ENCODE measurements around the gene TFR2.

The TFR2 gene

DNA sequence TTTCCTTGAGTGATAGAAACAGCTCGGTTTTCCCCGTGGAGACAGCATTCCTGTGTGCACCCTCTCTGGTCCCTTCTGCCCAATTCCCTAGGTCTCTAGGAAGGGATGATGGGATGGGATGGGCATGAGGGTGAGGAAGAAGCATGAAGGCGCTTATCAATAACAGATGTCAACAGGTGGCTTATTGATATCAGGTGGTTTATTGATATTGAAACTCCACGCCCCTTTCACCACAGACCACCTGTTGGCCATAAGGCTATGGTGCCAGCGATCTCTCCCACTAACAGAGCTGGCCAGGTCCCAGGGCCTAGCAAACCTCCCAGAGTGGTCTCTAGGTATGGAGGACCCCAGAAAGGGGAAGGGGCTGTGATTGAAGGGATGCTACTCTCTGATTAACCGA is 21.1 kb downstream of the TFR2 start:
- TF ChIP-seq GATA2 (IDR thresholded peaks at IDR 0.05; ENCODE audit: low read depth, low read length) (no peak), GATA3 (IDR thresholded peaks at IDR 0.05; ENCODE audit: low read depth, low read length) (no peak)

DNA sequence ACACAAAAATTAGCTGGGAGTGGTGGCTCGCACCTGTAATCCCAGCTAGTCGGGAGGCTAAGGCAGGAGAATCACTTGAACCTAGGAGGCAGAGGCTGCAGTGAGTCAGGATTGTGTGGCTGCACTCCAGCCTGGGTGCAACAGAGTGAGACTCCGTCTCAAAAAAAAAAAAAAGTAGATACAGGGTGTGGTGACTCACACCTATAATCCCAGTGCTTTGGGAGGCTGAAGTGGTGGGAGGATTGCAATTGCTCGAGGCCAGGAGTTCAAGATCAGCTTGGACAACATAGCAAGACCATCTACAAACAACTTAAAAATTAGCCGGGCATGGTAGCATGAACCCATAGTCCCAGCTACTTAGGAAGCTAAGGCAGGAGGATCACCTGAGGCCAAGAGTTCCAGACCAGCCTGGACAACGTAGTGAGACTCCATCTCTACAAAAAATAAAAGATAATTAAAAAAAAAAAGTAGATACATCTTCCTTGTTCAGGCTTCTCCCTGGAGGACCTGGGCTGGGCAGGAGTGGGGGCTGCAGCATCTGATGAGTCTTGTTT is 27.0 kb downstream of the TFR2 start:
- TF ChIP-seq GATA3 (IDR thresholded peaks at IDR 0.05; ENCODE audit: low read depth, low read length) (no peak), GATA2 (IDR thresholded peaks at IDR 0.05; ENCODE audit: low read depth, low read length) (no peak)

DNA sequence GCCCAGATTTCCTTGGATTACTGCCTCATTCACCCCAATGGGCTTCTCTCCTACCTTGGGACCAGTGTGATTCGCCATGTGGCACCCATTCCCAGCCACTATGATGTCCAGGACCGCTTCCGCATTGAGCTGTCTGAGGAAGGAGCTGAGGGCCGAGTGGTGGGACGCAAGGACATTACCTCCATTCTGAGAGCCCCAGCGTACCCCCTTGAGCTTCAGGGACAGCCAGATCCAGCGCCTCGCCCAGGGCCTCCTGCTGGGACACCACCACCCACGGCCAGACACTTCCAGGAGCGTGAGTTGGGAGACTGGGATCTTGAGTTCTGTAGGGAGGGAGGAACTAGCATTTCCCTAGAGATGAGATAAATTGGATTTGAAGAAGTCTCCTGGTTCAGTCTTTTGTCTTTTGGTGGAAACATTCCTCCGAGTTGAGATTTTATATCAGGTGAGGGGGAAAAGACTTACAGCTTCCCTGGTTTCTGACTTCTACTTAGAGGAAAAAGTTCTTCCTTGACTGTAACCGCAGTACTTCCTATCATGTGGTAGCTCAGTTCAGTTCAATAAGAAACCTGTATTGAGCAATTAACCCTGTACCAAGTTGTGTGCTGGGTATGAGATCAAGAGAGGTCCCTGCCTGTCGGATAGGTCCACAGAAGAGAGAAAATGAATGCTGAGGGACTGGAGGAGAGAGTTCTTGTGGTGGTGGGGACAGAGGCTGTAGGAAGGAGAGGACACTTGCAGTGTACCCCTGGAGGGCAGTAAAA is 27.8 kb downstream of the TFR2 start:
- no peak for TF ChIP-seq GATA2 (IDR thresholded peaks at IDR 0.05; ENCODE audit: low read depth, low read length)
- TF ChIP-seq GATA3 (IDR thresholded peaks at IDR 0.05; ENCODE audit: low read depth, low read length) = no peak

DNA sequence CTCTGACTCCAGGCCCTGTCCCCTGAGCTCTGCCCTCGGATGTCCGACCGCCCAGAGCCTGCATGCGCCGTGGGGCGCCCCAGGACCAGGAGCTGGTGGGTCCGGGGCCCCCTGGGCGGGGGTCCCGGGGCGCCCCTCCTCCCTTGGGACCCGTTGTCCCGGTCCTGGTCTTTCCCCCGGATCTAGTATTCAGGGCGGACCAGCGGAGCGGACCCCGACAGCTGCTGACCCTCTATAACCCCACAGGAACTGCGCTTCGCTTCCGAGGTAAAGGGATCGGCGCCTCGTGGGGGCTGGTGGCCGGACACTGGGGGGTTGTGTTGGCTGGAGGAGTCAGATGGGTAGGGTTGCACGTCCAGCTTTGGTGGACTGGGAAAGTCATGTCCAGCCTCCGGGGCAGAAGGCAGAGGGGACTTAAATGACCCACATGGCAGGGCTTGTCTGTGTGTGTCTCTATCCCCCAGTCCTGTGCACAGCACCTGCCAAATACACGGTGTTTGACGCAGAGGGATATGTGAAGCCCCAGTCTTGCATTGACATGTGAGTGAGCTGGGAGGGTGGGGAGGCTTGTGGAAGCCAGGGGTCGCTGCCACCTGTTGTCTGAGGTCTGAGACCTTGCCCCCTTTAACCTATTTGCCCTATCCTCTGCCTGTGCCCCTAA is 28.5 kb downstream of the TFR2 start:
- TF ChIP-seq GATA2 (IDR thresholded peaks at IDR 0.05; ENCODE audit: low read depth, low read length) (no peak), GATA3 (IDR thresholded peaks at IDR 0.05; ENCODE audit: low read depth, low read length) (no peak)

GRCh38 chr7:100611983-100612729 is 29.2 kb downstream of the TFR2 start, which contains the start of gene MOSPD3:
MOSPD3 (plus strand) TSS chr7:100612540; CDS start chr7:100612792, 252 bp downstream.
- TF ChIP-seq GATA2 (IDR thresholded peaks at IDR 0.05; ENCODE audit: low read depth, low read length) (no peak; the same call in 1 of the 2 replicates), GATA3 (IDR thresholded peaks at IDR 0.05; ENCODE audit: low read depth, low read length) (no peak)

GRCh38 chr7:100609958-100610357 is 31.4 kb downstream of the TFR2 start:
- no peak for TF ChIP-seq GATA3 (IDR thresholded peaks at IDR 0.05; ENCODE audit: low read depth, low read length)
- no peak for TF ChIP-seq GATA2 (IDR thresholded peaks at IDR 0.05; ENCODE audit: low read depth, low read length)

DNA sequence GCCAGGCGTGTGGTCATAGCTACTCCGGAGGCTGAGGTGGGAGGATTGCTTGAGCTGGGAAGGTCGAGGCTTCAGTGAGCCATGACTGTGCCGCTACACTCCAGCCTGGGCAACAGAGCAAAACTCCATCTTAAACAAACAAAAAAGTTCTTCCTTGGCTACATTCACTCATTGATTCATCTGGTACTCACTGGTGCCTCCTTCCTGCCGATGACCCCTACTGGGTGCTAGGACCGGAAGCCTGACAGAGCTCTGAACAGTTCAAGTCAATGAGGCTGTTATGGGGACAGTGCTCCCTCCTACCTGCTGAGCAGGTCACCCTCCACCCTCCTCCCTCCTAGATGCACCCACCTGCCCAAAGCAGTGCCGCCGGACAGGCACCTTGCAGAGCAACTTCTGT is 34.2 kb downstream of the TFR2 start:
- TF ChIP-seq GATA3 (IDR thresholded peaks at IDR 0.05; ENCODE audit: low read depth, low read length) = no peak
- no peak for TF ChIP-seq GATA2 (IDR thresholded peaks at IDR 0.05; ENCODE audit: low read depth, low read length)

GRCh38 chr7:100606313-100606712 is 35.0 kb downstream of the TFR2 start:
- TF ChIP-seq GATA3 (IDR thresholded peaks at IDR 0.05; ENCODE audit: low read depth, low read length) (no peak), GATA2 (IDR thresholded peaks at IDR 0.05; ENCODE audit: low read depth, low read length) (no peak)

GRCh38 chr7:100604976-100605911 is 36.1 kb downstream of the TFR2 start:
- TF ChIP-seq GATA3 (IDR thresholded peaks at IDR 0.05; ENCODE audit: low read depth, low read length) = no peak
- no peak for TF ChIP-seq GATA2 (IDR thresholded peaks at IDR 0.05; ENCODE audit: low read depth, low read length)

DNA sequence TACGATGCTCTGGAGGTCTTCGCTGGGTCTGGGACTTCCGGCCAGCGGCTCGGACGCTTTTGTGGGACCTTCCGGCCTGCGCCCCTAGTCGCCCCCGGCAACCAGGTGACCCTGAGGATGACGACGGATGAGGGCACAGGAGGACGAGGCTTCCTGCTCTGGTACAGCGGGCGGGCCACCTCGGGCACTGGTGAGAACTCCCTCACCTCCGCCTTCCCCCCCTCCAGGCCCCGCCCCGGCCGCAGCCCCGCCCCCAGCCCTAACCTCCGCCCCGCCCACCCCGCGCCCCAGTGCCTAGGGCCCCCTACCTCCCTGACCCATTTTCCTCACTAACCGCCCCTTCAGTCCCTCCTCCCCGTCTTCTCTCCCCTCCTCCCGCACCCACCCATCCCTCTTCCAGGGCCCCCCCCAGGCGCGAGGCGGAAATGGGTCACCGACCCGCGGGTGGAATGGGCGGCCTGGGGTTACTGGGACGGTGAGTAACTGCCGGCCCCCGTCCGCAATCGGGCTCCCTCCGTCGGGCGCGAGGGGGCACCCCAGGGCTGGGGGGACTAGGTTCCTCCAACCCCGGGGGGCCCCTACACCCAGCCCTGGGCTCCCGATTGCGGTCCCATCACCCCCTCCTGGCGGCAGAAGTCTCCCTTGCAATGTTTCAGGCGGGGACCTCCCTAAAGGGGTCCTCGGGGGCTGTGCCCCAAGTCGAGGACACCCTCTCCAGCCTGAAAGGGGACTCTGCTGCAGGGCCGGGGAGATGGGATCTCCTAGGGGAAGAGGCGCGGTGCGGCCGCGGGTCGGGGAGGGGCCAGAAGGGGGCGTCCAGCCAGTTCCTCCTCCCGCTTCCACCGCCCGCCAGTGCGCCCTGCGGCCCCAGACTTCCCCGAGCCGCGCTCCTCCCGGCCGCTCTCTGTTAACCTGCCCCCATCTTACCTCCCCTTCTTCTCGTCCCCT is 37.0 kb downstream of the TFR2 start:
- TF ChIP-seq GATA3 (IDR thresholded peaks at IDR 0.05; ENCODE audit: low read depth, low read length) (no peak), GATA2 (IDR thresholded peaks at IDR 0.05; ENCODE audit: low read depth, low read length) (no peak; the same call in 1 of the 2 replicates)

- no peak for TF ChIP-seq GATA3 (IDR thresholded peaks at IDR 0.05; ENCODE audit: low read depth, low read length)
- no peak for TF ChIP-seq GATA2 (IDR thresholded peaks at IDR 0.05; ENCODE audit: low read depth, low read length)
These were observed 37.7 kb downstream of the TFR2 start for GRCh38 chr7:100603726-100604027.
